Neural progenitor cell (in vitro differentiated cells): ENCODE results near the gene CROCC2. TPM values are rescaled to one million over a fixed set of nuclear protein-coding genes. Genes with fewer than 3 reads are reported as not detected.

ENCODE experiments used
- DNase-seq: peaks from one replicate; pipeline ENCODE4 v3.0.0-alpha.2; 2016; ENCODE audit warnings: low spot score
- H2AFZ ChIP-seq: fragments of 200-600 bp; sonication (generic); replicated peaks from 2 replicates; pipeline ENCODE4 v1.6.1; 2016; ENCODE audit warnings: antibody characterized with exemption
- H3F3A ChIP-seq: fragments of 200-600 bp; sonication (generic); 2 replicates; pipeline ENCODE4 v1.6.1; 2016; ENCODE audit warnings: antibody characterized with exemption, low read depth
- H3K27ac ChIP-seq: fragments of 200-600 bp; sonication (generic); 2 replicates; pipeline ENCODE4 v1.5.1; 2016; ENCODE audit warnings: mild to moderate bottlenecking
- H3K27me3 ChIP-seq: fragments of 200-600 bp; sonication (generic); 2 replicates; pipeline ENCODE4 v1.6.1; 2016; ENCODE audit warnings: mild to moderate bottlenecking, moderate library complexity
- H3K36me3 ChIP-seq: fragments of 200-600 bp; sonication (generic); 2 replicates; pipeline ENCODE4 v1.5.1; 2016
- H3K4me1 ChIP-seq: fragments of 200-600 bp; sonication (generic); 2 replicates; pipeline ENCODE4 v1.6.1; 2016; ENCODE audit warnings: mixed run types
- H3K4me2 ChIP-seq: fragments of 200-600 bp; sonication (generic); 2 replicates; pipeline ENCODE4 v1.6.1; 2016
- H3K4me3 ChIP-seq: fragments of 200-600 bp; sonication (generic); 2 replicates; pipeline ENCODE4 v1.5.1; 2016
- H3K79me2 ChIP-seq: fragments of 200-600 bp; sonication (generic); 2 replicates; pipeline ENCODE4 v1.6.1; 2016; ENCODE audit warnings: low read depth
- H3K9ac ChIP-seq: fragments of 200-600 bp; sonication (generic); 2 replicates; pipeline ENCODE4 v1.6.1; 2016
- H3K9me3 ChIP-seq: fragments of 200-600 bp; sonication (generic); 2 replicates; pipeline ENCODE4 v1.5.1; 2016; ENCODE audit warnings: low read depth
- H4K20me1 ChIP-seq: fragments of 200-600 bp; sonication (generic); 2 replicates; pipeline ENCODE4 v1.6.1; 2016; ENCODE audit warnings: low read depth
- H3K27ac Mint-ChIP-seq: 3 replicates; pipeline ENCODE4 v1.8.0; 2021; ENCODE audit warnings: mixed read lengths
- H3K27me3 Mint-ChIP-seq: 2 replicates; pipeline ENCODE4 v1.8.0; 2022; ENCODE audit warnings: low read depth, mild to moderate bottlenecking, inconsistent platforms, moderate library complexity, mixed read lengths; ENCODE audit not compliant: insufficient read depth
- H3K36me3 Mint-ChIP-seq: 3 replicates; pipeline ENCODE4 v1.8.0; 2021; ENCODE audit warnings: mixed read lengths
- H3K4me1 Mint-ChIP-seq: 3 replicates; pipeline ENCODE4 v1.8.0; 2021; ENCODE audit warnings: mixed read lengths
- H3K4me3 Mint-ChIP-seq: 3 replicates; pipeline ENCODE4 v1.8.0; 2021; ENCODE audit warnings: mild to moderate bottlenecking, moderate library complexity, mixed read lengths
- H3K9me3 Mint-ChIP-seq: 3 replicates; pipeline ENCODE4 v1.8.0; 2020; ENCODE audit warnings: mixed read lengths
- EZH2 ChIP-seq: fragments of 200-600 bp; sonication (generic); IDR thresholded peaks from 2 replicates; pipeline ENCODE4 v1.6.1; 2017; ENCODE audit warnings: antibody characterized with exemption, mild to moderate bottlenecking, moderate library complexity
- EZH2phosphoT487 ChIP-seq: fragments of 200-600 bp; sonication (generic); IDR thresholded peaks from 2 replicates; pipeline ENCODE4 v1.6.1; 2017; ENCODE audit warnings: antibody characterized with exemption
- total RNA-seq: library from RNA; depleted of rRNA; stranded (reverse); fragments of >200 nt; gene quantifications from 2 replicates; pipeline ENCODE4 v1.2.3, GENCODE V29; 2015; ENCODE audit warnings: low replicate concordance
- TF ChIP-seq, protein P1 (sequence below): fragments of 200-600 bp; sonication (generic); IDR thresholded peaks from 2 replicates; pipeline ENCODE4 v1.5.1; 2017; ENCODE audit warnings: antibody characterized with exemption, mild to moderate bottlenecking

The CROCC2 gene
- total RNA-seq, 1 donor from 2014 or later = not detected

DNA sequence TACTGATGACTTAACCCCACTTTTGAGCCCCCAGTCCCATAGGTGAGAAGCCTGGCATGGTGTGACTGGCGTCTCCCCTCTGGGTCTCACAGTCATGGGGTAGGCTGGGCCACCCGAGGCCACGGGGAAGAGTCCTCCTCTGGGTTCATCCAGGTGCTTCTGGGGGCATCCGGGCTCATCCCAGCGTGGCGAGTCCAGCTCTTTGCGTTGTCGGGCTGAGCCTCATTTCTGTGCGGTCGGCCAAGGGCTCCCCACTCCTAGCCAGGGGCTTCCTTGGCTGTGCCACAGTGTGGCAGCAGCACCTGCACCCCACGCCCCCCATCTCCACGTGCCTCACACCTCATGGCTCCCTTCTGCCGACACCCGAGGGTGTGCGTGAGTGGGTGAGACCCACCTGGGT lies 64.7 kb downstream of the CROCC2 start:
- Mint-ChIP-seq H3K4me1 (peaks cover 15% of the 10 kb centered on the region), H3K9me3 (no peaks in the 10 kb centered on the region), H3K4me3 (no peak overlapping the region), H3K27ac (peak overlapping the region; percentile 61), H3K27me3 (peaks cover 18% of the 10 kb centered on the region), H3K36me3 (no peaks in the 10 kb centered on the region)
- no peak for DNase-seq
- H3K27me3 ChIP-seq = peaks cover 8% of the 10 kb centered on the region
- no peaks in the 10 kb centered on the region for H3K79me2 ChIP-seq
- H3K4me2 ChIP-seq = no peak overlapping the region
- H3K36me3 ChIP-seq = no peaks in the 10 kb centered on the region
- no peaks in the 10 kb centered on the region for H3K9me3 ChIP-seq
- no peak overlapping the region for H2AFZ ChIP-seq
- no peaks in the 10 kb centered on the region for H3K4me1 ChIP-seq
- H4K20me1 ChIP-seq = no peaks in the 10 kb centered on the region
- no peak overlapping the region for H3K4me3 ChIP-seq
- H3F3A ChIP-seq = no peaks in the 10 kb centered on the region
- TF ChIP-seq EZH2 (no peak), EZH2phosphoT487 (no peak)
- TF ChIP-seq, protein P1, sequence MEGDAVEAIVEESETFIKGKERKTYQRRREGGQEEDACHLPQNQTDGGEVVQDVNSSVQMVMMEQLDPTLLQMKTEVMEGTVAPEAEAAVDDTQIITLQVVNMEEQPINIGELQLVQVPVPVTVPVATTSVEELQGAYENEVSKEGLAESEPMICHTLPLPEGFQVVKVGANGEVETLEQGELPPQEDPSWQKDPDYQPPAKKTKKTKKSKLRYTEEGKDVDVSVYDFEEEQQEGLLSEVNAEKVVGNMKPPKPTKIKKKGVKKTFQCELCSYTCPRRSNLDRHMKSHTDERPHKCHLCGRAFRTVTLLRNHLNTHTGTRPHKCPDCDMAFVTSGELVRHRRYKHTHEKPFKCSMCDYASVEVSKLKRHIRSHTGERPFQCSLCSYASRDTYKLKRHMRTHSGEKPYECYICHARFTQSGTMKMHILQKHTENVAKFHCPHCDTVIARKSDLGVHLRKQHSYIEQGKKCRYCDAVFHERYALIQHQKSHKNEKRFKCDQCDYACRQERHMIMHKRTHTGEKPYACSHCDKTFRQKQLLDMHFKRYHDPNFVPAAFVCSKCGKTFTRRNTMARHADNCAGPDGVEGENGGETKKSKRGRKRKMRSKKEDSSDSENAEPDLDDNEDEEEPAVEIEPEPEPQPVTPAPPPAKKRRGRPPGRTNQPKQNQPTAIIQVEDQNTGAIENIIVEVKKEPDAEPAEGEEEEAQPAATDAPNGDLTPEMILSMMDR = no peak
- H3K27ac ChIP-seq = no peak overlapping the region
- no peak overlapping the region for H3K9ac ChIP-seq

DNA sequence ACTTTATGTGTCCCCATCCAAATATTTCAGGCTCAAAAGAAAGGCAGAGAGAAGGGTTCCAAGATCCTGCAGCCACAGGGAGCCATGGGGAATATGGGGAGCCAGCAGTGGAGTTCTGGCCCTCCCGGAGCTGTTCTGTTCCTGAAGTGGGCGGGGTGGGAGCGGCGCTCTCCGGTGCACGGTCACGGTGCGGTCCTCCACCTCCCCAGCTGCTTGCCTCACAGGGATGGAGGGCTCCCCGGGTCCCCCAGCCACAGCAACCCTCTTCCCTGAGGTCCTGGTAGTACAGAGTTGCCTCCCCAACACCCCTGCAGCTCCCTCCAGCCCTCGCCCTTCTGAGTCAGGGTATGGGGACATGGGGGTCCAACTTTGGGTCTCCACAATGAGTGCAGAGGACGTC lies 66.1 kb downstream of the CROCC2 start:
- Histone ChIP-seq H3K27me3 (peaks cover 10% of the 10 kb centered on the region), H3F3A (no peaks in the 10 kb centered on the region), H3K9ac (no peak overlapping the region), H3K4me2 (no peak overlapping the region), H3K4me3 (no peak overlapping the region), H3K79me2 (no peaks in the 10 kb centered on the region), H3K4me1 (no peaks in the 10 kb centered on the region), H3K27ac (no peak overlapping the region), H3K36me3 (no peaks in the 10 kb centered on the region), H2AFZ (no peak overlapping the region), H4K20me1 (no peaks in the 10 kb centered on the region), H3K9me3 (no peaks in the 10 kb centered on the region)
- H3K27ac Mint-ChIP-seq = no peak overlapping the region
- H3K4me3 Mint-ChIP-seq = no peak overlapping the region
- no peaks in the 10 kb centered on the region for H3K9me3 Mint-ChIP-seq
- no peak for DNase-seq
- peaks cover 18% of the 10 kb centered on the region for H3K27me3 Mint-ChIP-seq
- H3K36me3 Mint-ChIP-seq = no peaks in the 10 kb centered on the region
- H3K4me1 Mint-ChIP-seq = peaks cover 15% of the 10 kb centered on the region
- TF ChIP-seq, protein P1 = no peak
- TF ChIP-seq EZH2 (no peak), EZH2phosphoT487 (no peak)

DNA sequence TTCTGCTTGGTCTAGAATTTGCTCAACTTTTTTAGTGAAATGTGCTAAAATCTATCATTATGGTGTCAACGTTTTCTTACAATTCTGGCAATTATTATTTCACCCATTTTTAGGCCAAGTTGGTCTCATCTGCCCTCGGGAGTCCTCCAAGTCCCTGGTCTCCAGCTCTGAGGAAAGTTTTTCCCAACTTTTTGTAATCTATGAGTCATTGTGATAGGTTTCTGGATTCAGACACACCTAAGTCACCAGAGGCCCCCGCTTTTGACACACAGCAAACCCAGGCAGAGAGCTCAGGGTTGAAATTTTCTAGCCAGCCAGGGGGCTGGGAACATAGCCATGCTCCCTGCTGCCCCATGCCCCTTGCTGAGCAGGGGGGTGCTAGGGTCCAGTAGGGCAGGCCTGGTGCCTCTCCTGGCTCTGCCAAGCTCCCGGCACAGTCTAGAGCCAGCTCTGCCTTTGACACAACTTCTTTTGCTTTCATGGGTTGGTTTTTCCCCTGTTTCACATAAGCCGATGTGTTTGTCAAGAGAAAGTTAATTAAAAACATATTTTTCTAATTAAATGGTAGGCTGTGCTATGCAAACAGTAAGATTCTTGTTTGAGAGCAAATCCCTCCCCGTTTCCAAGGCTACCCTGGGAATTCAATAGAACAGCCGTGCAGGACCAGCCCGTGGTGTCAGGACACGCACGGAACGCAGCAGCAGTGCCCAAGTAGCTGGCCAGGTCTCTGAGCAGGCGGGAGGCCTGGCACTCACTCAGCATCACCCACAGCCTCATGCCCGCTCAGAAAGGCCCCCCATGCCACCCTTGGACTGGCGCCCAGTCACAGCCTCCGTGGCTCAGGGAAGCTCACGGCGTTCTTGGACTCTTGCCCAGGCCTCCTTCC lies 66.7 kb downstream of the CROCC2 start:
- Histone ChIP-seq H3K36me3 (no peaks in the 10 kb centered on the region), H3K9ac (no peak overlapping the region), H4K20me1 (no peaks in the 10 kb centered on the region), H3K79me2 (no peaks in the 10 kb centered on the region), H3K27ac (no peak overlapping the region), H3K4me3 (no peak overlapping the region), H3K4me1 (no peaks in the 10 kb centered on the region), H3K9me3 (no peaks in the 10 kb centered on the region), H2AFZ (no peak overlapping the region), H3F3A (no peaks in the 10 kb centered on the region), H3K27me3 (peaks cover 10% of the 10 kb centered on the region), H3K4me2 (no peak overlapping the region)
- Mint-ChIP-seq H3K9me3 (no peaks in the 10 kb centered on the region), H3K36me3 (no peaks in the 10 kb centered on the region), H3K4me3 (no peak overlapping the region), H3K27me3 (peaks cover 18% of the 10 kb centered on the region), H3K4me1 (peaks cover 15% of the 10 kb centered on the region), H3K27ac (peak overlapping the region; percentile 42)
- TF ChIP-seq EZH2 = no peak
- TF ChIP-seq, protein P1 = no peak
- TF ChIP-seq EZH2phosphoT487 = no peak
- no peak for DNase-seq
